CD1c-positive myeloid dendritic cell (primary cell): ENCODE data around the gene IGFL4.
A peak's percentile ranks its signal among the peaks of the same experiment; 100 is the strongest.

Source experiments
- DNase-seq: peaks from one replicate; pipeline ENCODE4 v3.0.0-alpha.2; 2016; ENCODE audit errors: extremely low spot score

IGFL4 gene

GRCh38 chr19:46063201-46063600 lies 22.4 kb upstream of the IGFL4 start:
- DNase-seq: peak; percentile 8

GRCh38 chr19:46060012-46060411 lies 19.2 kb upstream of the IGFL4 start:
- no peak for DNase-seq

DNA sequence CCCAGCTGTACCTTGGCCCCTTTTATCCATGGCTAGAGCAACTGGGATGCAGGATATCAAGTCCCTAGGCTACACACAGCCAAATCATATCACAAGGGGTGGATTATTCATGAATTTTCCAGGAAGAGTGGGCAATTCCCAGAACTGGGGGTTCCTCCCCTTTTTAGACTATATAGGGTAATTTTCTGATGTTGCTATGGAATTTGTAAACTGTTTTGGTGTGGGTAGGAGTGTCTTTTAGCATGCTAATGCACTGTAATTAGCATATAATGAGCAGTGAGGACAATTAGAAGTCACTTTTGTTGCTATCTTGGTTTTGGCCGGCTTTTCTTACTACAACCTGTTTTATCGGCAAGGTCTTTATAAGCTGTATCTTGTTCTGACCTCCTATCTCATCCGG lies 18.0 kb upstream of the IGFL4 start:
- DNase-seq: no peak

GRCh38 chr19:46056536-46056935 lies 15.7 kb upstream of the IGFL4 start:
- DNase-seq: no peak

GRCh38 chr19:46052896-46053295 lies 12.1 kb upstream of the IGFL4 start:
- DNase-seq: no peak

- DNase-seq: no peak
Observed at GRCh38 chr19:46049597-46049996, 8.8 kb upstream of the IGFL4 start.

- DNase-seq: no peak
Observed at GRCh38 chr19:46043519-46043918, 2.7 kb upstream of the IGFL4 start.

DNA sequence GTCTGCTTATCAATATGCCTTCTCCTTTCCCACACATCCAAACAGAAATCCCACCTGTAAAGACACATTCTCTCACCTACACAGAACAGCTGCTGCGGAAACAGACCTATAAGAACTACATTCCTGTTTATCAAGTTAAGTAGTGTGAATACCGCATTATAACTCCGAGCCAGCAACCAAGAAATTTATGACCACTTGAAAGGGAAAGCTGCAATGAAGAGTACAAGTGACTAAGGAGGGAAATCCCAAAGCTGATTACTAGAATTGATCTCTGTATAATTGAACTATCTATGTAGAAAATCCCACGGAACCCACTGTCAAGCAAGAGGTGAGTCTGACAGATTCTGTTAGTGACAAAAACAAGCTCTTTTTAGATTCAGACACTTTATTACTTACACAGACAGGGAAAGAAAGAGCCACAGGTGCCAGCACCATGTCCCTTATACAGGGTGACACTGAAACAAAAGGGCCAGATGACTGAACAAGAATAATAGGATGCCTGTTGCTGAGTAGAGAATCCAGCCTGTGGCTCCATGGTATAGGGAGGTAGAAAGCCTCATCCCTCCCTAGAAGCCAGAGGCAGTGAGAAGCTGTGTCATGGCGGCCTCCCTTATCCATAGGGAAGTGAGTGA lies 1.6 kb upstream of the IGFL4 start:
- no peak for DNase-seq

DNA sequence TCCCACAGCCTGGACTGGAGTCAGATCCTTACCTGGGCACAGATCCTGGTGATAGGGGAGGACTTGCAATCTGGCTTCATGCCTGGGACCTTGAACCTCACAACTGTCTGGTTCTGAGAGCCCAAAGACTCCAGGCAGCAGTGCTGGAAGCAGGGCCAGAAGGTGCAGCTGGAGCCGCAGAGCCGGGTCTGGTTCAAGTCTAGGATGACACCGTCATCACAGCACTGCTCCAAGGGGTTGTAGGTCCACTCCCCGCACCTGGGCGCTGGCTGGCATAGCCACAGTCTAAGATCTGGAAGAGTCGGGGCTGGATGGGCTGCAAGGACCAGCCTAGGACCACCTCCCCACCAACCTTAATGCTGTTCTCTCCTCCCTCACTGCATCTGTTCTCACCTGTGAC lies 677 bp downstream of the IGFL4 start:
- DNase-seq: no peak

- no peak for DNase-seq
Observed at GRCh38 chr19:46036744-46037128, 4.1 kb downstream of the IGFL4 start.

DNA sequence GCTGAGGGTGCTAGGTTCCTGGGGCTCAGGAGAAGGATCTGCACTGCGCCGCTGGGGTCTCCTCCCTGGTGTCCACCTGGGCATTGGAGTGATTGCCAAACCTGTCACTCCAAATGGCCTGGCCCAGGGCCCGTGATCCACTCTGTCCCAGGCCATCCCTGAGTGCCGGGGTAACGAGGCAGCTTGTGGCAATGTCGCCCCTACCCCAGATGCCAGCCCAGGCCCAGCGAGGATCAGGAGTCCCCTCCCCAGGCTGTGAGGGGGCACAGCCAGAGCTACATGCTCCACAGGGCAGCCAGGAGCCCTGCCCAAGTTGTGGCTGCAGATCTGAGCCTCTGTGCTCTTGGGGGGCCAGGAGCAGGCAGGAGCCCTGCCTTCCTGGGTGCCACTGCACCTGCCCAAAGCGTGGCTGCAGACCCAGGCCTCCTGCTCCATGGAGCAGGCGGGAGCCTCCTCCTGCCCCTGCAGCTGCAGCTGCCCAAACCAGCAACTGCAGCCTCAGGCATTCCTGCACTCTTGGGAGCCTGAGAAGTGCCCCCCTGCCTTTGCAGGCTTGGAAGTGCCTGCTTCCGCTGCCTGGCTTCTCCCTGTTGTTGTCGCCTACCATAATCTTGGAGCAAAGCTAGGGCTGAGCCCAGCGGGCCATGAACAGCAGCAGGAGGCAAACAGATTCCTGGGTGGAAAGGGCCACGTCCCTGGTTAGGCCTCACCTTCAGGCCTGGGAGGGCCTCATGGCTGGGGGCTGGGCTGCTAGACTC lies 4.6 kb downstream of the IGFL4 start:
- no peak for DNase-seq

DNA sequence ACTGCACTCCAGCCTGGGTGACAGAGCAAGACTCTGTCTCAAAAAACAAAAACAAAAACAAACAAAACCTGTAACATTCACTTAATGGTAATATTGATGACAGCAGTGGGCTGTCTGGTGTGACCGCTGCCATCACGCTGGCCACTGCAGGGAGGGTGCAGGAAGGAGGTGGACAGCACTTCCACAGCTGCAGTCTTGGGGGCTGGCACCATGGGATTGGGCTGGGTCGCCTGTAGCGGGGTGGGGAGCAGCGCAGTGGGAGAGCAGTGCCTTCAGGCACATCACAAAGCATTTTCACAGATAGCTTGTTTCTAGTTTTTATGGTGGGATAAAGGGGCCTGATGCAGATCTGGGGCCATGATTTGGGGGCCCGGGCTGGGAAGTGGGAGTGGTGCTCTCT lies 5.3 kb downstream of the IGFL4 start:
- no peak for DNase-seq

GRCh38 chr19:46033401-46033800 lies 7.4 kb downstream of the IGFL4 start:
- DNase-seq: no peak

GRCh38 chr19:46032597-46033025 lies 8.2 kb downstream of the IGFL4 start:
- DNase-seq: no peak

DNA sequence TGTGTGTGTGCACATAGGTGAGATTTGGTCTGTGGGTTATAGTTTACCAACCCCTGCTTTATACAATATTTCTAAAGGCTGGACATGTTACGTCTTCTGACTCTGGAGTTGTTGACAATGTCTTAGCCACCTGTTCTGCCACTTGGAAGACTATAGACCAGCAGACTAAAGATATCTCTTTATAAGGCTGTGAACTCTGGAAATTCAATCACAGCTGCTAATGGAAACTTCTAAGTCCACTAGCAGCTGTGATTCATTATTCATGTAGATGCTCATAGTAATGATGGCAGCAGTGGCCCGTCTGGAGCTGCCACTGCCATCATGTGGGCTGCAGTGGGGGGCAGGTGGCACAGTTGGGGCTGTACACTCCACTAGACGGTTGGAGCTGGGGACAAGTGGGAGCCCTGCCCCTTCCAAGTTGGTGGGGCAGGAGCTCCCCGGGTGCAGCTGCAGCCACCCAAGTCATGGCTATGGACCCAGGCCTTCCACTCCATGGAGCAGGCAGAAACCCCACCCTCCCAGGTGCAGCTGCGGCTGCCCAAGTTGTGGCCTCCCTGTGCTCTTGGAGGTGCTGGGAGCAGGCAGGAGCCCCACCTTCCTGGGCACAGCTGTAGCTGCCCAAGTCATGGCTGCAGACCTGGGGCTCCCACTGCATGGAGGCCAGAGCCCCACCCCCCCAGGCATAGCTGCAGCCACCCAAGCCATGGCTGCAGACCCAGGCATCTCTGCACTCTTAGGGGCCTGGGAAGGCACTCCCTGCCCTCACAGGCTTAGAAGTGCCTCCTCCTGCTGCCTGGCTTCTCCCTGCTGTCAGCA lies 8.8 kb downstream of the IGFL4 start:
- DNase-seq: no peak

GRCh38 chr19:46030812-46031550 lies 9.8 kb downstream of the IGFL4 start:
- no peak for DNase-seq

DNA sequence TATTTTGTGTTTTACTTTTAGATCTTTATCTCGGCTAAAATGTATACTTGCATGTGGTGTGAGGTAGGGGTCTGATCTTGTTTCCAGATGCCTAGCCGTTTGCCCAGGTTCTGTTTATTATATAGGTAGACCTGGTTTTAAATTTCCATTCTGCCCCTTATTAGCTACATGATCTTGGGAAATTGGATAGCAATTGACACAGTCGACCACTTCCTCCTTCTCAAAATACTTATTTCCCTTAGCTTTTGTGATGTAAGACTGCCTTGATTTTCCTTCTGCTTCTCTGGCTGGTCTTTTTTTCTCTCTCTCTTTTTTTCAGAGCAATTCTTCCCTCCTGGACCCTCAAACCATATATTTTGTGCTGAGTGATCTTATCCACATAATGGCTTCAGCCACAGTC lies 15.0 kb downstream of the IGFL4 start:
- peak; percentile 17 for DNase-seq

DNA sequence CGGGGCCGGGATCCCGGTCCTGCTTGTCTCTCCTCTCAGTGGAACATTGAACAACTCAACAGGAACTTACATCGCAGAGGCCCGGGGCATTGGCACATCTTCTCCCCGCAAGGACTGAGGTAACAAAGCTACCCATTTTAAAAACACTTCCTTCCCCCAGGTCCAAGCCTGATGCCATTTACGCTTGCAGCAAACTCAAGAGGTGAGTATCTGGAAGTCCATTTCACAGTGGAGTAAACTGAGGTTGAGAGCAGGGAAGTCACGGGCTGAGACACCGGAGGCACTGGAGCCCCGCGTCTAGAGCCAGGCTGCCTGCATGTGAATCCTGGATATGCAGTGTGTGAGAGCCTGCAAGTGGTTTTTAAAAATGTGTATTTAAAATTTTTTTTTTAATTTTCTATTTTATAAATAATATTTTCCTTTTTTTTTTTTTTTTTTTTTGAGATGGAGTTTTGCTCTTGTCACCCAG lies 17.5 kb downstream of the IGFL4 start:
- DNase-seq: no peak

DNA sequence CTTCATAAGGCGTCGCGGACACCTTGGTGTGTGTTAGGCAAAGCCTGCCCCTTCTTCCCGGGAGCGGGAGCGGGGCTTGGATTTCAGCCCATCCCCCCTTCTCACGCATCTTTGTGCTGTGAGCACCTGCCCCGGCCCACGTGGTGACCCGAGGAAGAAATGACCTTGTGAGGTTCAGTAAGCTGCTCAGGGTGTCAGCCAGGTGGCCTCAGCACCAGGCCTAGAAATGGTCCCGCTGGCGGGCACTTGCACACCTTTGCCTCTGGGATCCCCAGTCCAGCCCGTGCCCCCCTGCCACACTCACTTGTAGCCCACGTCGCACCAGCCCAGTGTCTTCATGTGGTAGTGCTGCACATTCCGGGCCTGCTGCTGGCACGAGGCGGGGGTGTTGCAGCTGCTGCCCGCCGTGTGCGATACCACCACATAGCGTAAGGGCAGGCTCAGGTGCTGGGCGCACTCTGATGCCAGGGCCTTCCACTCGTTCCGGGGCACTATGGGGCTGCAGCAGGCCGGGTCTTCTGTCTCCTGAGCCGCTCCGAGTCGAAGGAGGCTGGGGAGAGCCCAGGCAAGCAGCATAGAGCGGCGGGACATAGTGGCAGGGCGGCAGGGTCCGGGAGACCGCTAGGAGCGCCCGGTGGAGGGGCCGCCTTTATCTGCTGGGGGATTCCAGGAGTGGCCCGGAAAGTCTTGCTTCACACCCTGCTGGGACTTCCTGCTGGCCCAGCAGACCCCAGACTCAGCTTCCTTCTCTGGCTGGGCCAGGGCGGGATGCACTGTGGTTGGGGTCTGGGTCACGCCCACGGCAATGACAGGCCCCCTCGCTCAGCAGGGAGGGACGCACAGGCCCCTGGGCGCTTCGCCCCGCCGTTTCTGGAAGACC lies 18.1 kb downstream of the IGFL4 start, which contains the start of gene PGLYRP1:
TSS of gene PGLYRP1 (minus strand) at position 623 of the 880 bp plus-strand sequence. CDS start at position 591, 32 bp downstream.
- no peak for DNase-seq

DNA sequence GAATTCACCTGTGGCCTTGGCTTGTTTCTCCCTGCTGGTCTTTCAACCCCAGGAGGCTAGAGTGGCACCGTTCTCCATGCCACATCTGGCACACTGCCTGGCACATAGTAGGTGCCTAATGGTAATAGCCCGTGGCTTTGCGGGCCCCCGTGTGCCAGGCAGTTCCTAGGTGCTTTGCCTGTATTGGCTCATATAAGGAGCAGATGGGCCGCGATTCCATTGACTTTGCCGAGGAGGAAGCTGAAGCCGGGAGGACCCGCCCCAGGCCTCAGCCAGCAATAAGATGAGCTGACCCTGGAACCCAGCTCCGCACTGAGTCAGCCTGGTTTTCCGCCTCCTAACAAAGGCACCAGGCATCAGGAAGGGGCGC lies 18.8 kb downstream of the IGFL4 start:
- no peak for DNase-seq

- no peak for DNase-seq
Observed at GRCh38 chr19:46021531-46022041, 19.2 kb downstream of the IGFL4 start.
